ENCODE data around the gene MMS22L.

Gene MMS22L

GRCh38 chr6:97294451-97294850 lies 11.4 kb upstream of the MMS22L start:
- Histone ChIP-seq H2AFZ (ENCODE audit: low read depth) (no peak overlapping the region), H3K79me2 (ENCODE audit: insufficient read depth, low read depth) (no peaks in the 10 kb centered on the region), H3K9ac (no peak overlapping the region), H3K36me3 (ENCODE audit: insufficient read depth) (no peaks in the 10 kb centered on the region), H3K27me3 (ENCODE audit: insufficient read depth, low read depth) (no peaks in the 10 kb centered on the region), H4K20me1 (ENCODE audit: insufficient read depth) (no peaks in the 10 kb centered on the region), H3K4me3 (IDR thresholded peaks at IDR 0.05; ENCODE audit: insufficient read depth, low read depth, low read length) (no peak overlapping the region), H3K4me1 (ENCODE audit: low read depth, poor library complexity, severe bottlenecking) (no peaks in the 10 kb centered on the region), H3K4me2 (no peak overlapping the region), H3K27ac (no peak overlapping the region)
- TF ChIP-seq CTCF (conservative IDR thresholded peaks at IDR 0.05; ENCODE audit: low read depth, low read length) = no peak

GRCh38 chr6:97293198-97293696 lies 10.2 kb upstream of the MMS22L start:
- H3K36me3 ChIP-seq (ENCODE audit: insufficient read depth) = no peaks in the 10 kb centered on the region
- no peak overlapping the region for H3K4me3 ChIP-seq (IDR thresholded peaks at IDR 0.05; ENCODE audit: insufficient read depth, low read depth, low read length)
- no peak overlapping the region for H2AFZ ChIP-seq (ENCODE audit: low read depth)
- H3K9ac ChIP-seq = no peak overlapping the region
- no peak overlapping the region for H3K4me2 ChIP-seq
- H4K20me1 ChIP-seq (ENCODE audit: insufficient read depth) = no peaks in the 10 kb centered on the region
- no peaks in the 10 kb centered on the region for H3K79me2 ChIP-seq (ENCODE audit: insufficient read depth, low read depth)
- H3K27me3 ChIP-seq (ENCODE audit: insufficient read depth, low read depth) = no peaks in the 10 kb centered on the region
- H3K27ac ChIP-seq = no peak overlapping the region
- no peak for TF ChIP-seq CTCF (conservative IDR thresholded peaks at IDR 0.05; ENCODE audit: low read depth, low read length)
- no peaks in the 10 kb centered on the region for H3K4me1 ChIP-seq (ENCODE audit: low read depth, poor library complexity, severe bottlenecking)

- Histone ChIP-seq H3K79me2 (ENCODE audit: insufficient read depth, low read depth) (no peaks in the 10 kb centered on the region), H3K27me3 (ENCODE audit: insufficient read depth, low read depth) (no peaks in the 10 kb centered on the region), H3K9ac (no peak overlapping the region), H3K4me3 (IDR thresholded peaks at IDR 0.05; ENCODE audit: insufficient read depth, low read depth, low read length) (no peak overlapping the region), H3K4me1 (ENCODE audit: low read depth, poor library complexity, severe bottlenecking) (no peaks in the 10 kb centered on the region), H3K36me3 (ENCODE audit: insufficient read depth) (no peaks in the 10 kb centered on the region), H4K20me1 (ENCODE audit: insufficient read depth) (no peaks in the 10 kb centered on the region), H3K27ac (no peak overlapping the region), H2AFZ (ENCODE audit: low read depth) (no peak overlapping the region), H3K4me2 (no peak overlapping the region)
- TF ChIP-seq CTCF (conservative IDR thresholded peaks at IDR 0.05; ENCODE audit: low read depth, low read length) = no peak
Observed at GRCh38 chr6:97292671-97293070, 9.7 kb upstream of the MMS22L start.

- Histone ChIP-seq H3K4me1 (ENCODE audit: low read depth, poor library complexity, severe bottlenecking) (no peaks in the 10 kb centered on the region), H3K4me2 (no peak overlapping the region), H3K36me3 (ENCODE audit: insufficient read depth) (no peaks in the 10 kb centered on the region), H2AFZ (ENCODE audit: low read depth) (no peak overlapping the region), H3K9ac (no peak overlapping the region), H4K20me1 (ENCODE audit: insufficient read depth) (no peaks in the 10 kb centered on the region), H3K27me3 (ENCODE audit: insufficient read depth, low read depth) (no peaks in the 10 kb centered on the region), H3K27ac (no peak overlapping the region), H3K4me3 (IDR thresholded peaks at IDR 0.05; ENCODE audit: insufficient read depth, low read depth, low read length) (no peak overlapping the region), H3K79me2 (ENCODE audit: insufficient read depth, low read depth) (no peaks in the 10 kb centered on the region)
- no peak for TF ChIP-seq CTCF (conservative IDR thresholded peaks at IDR 0.05; ENCODE audit: low read depth, low read length)
Observed at GRCh38 chr6:97291896-97292295, 8.9 kb upstream of the MMS22L start.
